ENCODE measurements around the gene ENOX1.

GRCh38 chr13:43264458-43264857 is 522.3 kb downstream of the ENOX1 start:
- TF ChIP-seq CTCF (IDR thresholded peaks at IDR 0.05) (no peak), POLR2A (IDR thresholded peaks at IDR 0.05) (no peak)
